ENCODE measurements around the gene JAG2.

Gene JAG2

DNA sequence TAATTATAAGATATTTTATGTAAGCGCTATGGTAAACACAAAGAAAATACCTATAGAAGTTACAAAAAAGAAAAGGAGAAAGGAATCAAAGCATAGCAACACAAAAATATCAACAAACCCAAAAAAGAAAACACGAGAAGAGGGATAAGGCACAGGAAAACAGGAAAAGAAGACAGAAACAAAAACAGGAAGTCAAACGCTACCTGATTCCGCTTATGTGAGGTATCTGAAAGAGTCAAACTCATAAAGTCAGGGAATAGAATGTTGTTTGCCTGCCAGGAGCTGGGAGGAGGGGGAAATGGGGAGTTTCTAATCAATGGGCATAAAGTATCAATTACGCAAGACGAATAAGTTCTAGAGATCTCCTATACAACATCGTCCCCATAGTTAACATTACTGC, 63.4 kb downstream of the JAG2 start:
- DNase-seq (ENCODE audit: low read depth): no peak
- no peak overlapping the region for H3K4me3 ChIP-seq (ENCODE audit: low read length)
- TF ChIP-seq, protein P1, sequence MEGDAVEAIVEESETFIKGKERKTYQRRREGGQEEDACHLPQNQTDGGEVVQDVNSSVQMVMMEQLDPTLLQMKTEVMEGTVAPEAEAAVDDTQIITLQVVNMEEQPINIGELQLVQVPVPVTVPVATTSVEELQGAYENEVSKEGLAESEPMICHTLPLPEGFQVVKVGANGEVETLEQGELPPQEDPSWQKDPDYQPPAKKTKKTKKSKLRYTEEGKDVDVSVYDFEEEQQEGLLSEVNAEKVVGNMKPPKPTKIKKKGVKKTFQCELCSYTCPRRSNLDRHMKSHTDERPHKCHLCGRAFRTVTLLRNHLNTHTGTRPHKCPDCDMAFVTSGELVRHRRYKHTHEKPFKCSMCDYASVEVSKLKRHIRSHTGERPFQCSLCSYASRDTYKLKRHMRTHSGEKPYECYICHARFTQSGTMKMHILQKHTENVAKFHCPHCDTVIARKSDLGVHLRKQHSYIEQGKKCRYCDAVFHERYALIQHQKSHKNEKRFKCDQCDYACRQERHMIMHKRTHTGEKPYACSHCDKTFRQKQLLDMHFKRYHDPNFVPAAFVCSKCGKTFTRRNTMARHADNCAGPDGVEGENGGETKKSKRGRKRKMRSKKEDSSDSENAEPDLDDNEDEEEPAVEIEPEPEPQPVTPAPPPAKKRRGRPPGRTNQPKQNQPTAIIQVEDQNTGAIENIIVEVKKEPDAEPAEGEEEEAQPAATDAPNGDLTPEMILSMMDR (IDR thresholded peaks at IDR 0.05; ENCODE audit: insufficient read depth, low read depth, low read length, missing control alignments): no peak

DNA sequence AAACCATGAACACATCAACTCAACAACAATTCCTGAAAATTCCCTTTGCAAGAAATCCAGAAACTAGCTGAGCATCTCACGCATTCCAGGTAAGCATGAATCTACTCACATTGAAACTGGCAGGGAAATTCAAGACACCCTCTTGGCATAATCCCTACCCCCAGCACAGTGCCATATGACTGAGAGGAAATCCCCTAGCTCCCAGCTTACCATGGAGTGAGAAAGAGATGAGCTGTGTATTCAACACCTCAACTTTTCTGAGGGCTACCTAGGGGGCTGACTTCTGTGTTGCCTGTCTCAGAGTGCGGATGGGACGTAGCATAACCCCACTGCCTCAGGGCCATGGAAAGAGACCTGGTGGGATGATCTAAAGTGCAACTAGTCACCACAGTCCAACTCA, 65.7 kb downstream of the JAG2 start:
- H3K4me3 ChIP-seq (ENCODE audit: low read length): no peak overlapping the region
- TF ChIP-seq, protein P1 (IDR thresholded peaks at IDR 0.05; ENCODE audit: insufficient read depth, low read depth, low read length, missing control alignments): no peak
- DNase-seq (ENCODE audit: low read depth): no peak

DNA sequence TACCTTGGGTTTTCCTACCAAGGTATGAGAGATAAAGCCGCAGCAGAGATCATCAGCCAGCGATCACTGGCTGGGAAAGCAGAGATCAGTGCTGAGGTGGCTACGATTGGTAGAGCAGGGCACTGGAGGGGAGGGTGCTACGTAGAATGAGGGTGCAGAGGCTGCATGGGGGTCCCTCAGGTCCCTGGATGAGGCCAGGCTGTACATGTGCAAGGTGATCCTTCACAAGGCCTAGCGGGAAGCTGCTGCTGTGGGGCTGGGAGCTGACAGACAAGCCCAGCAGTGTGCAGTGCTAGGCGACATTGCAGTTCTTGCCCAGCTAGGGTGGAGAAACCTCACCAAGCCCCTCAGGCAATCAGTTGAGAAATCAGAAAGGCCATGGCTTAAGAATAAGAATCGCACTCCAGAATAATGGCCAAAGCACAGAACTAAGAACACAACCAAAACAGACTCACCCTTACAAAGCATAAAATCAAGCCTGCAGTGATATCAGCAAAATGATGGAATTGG, 66.2 kb downstream of the JAG2 start:
- TF ChIP-seq, protein P1 (IDR thresholded peaks at IDR 0.05; ENCODE audit: insufficient read depth, low read depth, low read length, missing control alignments): no peak
- H3K4me3 ChIP-seq (ENCODE audit: low read length): no peak overlapping the region
- peak; percentile 36 for DNase-seq (ENCODE audit: low read depth)

DNA sequence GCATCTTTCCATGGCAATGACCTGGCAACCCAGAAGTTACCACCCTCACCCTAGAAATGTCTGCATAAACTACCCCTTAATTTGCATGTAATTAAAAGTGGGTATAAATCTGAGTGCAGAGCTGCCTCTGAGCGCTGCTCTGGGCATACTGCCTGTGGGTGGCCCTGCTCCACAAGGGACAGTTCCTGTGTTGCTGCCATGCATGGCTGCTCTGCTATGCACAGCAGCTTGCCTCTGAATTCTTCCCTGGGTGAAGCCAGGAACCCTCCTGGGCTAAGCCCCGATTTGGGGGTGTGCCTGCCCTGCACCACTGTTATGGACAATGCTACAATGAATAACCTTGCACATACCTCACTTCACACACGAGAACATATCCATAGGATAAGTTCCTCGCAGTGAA, 67.7 kb downstream of the JAG2 start:
- no peak for DNase-seq (ENCODE audit: low read depth)
- no peak overlapping the region for H3K4me3 ChIP-seq (ENCODE audit: low read length)
- TF ChIP-seq, protein P1 (IDR thresholded peaks at IDR 0.05; ENCODE audit: insufficient read depth, low read depth, low read length, missing control alignments): no peak

DNA sequence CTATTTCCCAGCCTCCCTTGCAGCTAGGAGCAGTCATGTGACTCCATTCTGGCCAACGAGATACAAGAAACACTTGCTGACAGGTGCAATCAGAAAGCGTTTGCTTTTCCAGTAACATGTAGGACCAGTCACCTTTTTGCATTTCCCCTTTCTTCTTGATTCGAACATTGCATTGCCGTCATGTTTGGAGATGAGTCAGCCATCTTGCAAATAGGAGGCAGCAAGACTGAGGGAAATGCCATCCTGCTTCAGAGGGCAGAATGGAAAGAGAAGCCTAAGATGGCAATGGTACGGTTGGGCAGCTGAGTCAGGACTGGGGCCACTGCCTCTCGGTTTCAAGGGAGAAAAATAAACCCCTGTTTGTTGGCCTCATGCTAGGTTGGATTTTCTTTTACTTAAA, 68.8 kb downstream of the JAG2 start:
- no peak overlapping the region for H3K4me3 ChIP-seq (ENCODE audit: low read length)
- TF ChIP-seq, protein P1 (IDR thresholded peaks at IDR 0.05; ENCODE audit: insufficient read depth, low read depth, low read length, missing control alignments): no peak
- peak; percentile 25 for DNase-seq (ENCODE audit: low read depth)

DNA sequence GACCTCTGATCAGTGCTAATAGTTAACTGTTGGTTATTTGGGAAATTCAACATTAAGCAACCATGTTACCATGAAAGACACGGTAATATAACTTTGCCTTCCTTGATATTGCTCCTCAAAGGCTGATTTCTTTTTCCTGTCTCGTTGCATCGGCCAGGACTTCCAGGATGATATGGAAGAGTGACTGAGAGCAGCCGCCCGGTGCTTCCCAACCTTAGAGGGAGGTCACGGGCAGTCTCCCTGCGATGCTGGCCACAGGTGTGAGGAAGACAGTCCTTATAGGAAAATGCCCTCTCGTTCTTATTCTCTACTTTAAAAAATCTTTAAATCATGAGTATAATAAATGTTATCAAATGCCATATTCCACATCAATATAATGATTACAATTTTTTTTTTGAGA, 70.3 kb downstream of the JAG2 start:
- no peak for DNase-seq (ENCODE audit: low read depth)
- TF ChIP-seq, protein P1 (IDR thresholded peaks at IDR 0.05; ENCODE audit: insufficient read depth, low read depth, low read length, missing control alignments): no peak
- H3K4me3 ChIP-seq (ENCODE audit: low read length): no peak overlapping the region

DNA sequence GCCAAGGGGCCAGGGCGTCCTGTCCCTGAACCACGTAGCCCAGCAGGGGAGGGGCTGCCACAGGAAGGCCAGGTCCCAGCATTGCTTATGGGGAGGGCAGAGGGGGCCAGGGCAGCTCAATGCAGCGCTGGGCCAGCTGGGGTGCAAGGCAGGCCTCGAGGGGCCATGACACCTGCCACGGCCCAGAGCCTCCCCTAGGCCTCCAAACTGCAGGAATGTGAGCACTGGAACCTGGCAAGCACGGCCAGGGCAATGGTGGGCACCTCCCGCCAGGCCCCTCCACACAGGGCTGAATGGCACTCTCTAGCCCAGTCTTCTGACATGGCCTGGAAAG, 70.8 kb downstream of the JAG2 start:
- DNase-seq (ENCODE audit: low read depth): no peak
- TF ChIP-seq, protein P1 (IDR thresholded peaks at IDR 0.05; ENCODE audit: insufficient read depth, low read depth, low read length, missing control alignments): no peak
- no peak overlapping the region for H3K4me3 ChIP-seq (ENCODE audit: low read length)

Data from epithelial cell of esophagus (primary cell).